GM12864 (cell line): ENCODE results near the gene UAP1L1.

Experiments used
- DNase-seq: peaks from one replicate; pipeline ENCODE4 v3.0.0-alpha.2; 2011; ENCODE audit warnings: low read depth
- H3K4me3 ChIP-seq: 2 replicates; pipeline ENCODE4 v1.5.1; 2011; ENCODE audit warnings: mild to moderate bottlenecking, low read depth, low read length, control low read depth
- TF ChIP-seq, protein P1 (sequence below): IDR thresholded peaks from 2 replicates; pipeline ENCODE4 v1.5.1; 2011; ENCODE audit warnings: low read depth, mild to moderate bottlenecking, moderate library complexity, low read length, control low read depth, inconsistent platforms; ENCODE audit errors: missing control alignments

UAP1L1 gene

DNA sequence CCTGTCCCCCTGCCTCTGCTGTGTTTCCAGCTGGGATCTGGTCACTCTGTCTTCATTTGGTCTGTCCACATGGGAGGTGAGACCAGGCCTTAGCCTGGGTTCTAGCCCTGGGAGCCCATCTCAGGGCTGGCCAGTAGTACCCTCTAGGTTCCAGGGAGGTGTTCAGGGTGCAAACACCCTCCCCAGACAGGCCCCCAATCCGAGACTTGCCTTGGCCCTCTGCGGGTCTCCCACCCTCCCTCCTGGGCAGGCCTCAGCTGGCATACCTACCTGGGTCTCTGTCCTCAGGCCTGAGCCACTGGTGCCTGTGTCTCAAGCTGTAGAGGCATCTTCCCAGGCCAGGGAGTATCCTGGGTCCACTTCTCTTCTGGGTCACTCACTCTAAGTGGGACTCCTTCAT lies 6.0 kb upstream of the UAP1L1 start:
- peak overlapping the region; percentile 77 for H3K4me3 ChIP-seq
- DNase-seq: no peak
- TF ChIP-seq, protein P1, sequence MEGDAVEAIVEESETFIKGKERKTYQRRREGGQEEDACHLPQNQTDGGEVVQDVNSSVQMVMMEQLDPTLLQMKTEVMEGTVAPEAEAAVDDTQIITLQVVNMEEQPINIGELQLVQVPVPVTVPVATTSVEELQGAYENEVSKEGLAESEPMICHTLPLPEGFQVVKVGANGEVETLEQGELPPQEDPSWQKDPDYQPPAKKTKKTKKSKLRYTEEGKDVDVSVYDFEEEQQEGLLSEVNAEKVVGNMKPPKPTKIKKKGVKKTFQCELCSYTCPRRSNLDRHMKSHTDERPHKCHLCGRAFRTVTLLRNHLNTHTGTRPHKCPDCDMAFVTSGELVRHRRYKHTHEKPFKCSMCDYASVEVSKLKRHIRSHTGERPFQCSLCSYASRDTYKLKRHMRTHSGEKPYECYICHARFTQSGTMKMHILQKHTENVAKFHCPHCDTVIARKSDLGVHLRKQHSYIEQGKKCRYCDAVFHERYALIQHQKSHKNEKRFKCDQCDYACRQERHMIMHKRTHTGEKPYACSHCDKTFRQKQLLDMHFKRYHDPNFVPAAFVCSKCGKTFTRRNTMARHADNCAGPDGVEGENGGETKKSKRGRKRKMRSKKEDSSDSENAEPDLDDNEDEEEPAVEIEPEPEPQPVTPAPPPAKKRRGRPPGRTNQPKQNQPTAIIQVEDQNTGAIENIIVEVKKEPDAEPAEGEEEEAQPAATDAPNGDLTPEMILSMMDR: no peak

DNA sequence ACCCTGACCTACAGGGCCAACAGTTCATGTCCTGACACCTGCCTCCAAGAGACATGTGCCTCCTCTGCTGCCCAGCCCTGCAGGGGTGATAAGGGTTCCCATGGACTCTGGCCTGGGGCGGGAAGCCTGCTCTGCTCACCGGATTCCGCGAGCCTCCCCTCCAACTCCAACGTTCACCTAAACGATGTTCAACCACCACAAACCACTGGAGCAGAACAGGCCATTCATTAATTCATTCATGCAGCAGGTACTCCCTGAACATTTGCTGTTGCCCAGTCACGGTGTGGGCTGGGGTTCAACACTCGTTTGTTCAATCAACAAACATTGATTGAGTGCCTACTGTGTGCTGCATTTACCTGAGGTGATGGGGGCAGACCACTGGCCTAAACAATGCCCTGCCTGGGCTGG lies 3.3 kb upstream of the UAP1L1 start:
- no peak for DNase-seq
- no peak overlapping the region for H3K4me3 ChIP-seq

DNA sequence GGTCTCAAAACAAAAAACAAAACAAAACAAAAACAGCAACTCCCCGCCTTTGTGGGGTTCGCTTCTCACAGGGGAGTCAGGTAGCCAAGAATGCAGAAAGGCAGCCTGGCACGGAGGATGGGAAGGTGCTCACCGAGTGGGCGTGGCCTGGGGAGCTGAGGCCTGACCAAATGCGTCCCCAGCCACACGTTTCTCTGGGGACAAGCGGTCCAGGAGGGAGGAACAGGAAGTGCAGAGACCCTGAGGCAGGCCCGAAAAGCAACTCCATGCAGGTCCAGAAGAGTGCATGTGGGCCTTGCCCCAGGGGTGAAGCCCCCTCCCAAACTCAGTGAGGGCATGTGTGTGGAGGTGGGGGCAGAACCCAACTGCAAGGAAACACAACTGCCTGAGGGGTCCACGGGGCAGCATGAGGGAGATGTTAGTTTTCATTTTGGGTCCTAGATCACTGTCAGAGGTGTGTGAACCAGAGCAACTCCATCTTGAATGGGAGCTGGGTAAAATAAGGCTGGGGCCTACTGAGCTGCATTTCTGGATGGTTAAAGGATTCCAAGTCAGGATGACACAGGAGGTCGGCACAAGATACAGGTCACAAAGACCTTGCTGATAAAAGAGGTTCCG lies 2.6 kb upstream of the UAP1L1 start:
- TF ChIP-seq, protein P1: no peak
- H3K4me3 ChIP-seq: no peak overlapping the region
- no peak for DNase-seq

More for the DNA sequence above, 3.3 kb upstream of the UAP1L1 start:
- TF ChIP-seq, protein P1: no peak

DNA sequence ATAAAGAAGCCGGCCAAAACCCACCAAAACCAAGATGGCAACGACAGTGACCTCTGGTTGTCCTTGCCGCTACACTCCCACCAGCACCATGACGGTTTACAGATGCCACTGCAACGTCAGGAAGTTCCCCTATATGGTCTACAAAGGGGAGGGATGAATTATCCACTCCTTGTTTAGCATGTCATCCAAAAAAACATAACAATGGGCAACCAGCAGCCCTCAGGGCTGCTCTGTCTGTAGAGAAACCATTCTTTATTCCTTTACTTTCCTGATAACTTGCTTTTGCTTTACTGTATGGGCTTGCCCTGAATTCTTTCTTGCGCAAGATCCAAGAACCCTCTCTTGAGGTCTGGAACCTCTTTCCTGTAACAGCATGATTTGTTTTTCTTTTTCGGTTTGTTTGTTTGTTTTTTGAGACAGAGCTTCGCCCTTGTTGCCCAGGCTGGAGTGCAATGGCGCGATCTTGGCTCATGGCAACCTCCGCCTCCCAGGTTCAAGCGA lies 2.0 kb upstream of the UAP1L1 start:
- DNase-seq: no peak
- TF ChIP-seq, protein P1: no peak
- H3K4me3 ChIP-seq: no peak overlapping the region

DNA sequence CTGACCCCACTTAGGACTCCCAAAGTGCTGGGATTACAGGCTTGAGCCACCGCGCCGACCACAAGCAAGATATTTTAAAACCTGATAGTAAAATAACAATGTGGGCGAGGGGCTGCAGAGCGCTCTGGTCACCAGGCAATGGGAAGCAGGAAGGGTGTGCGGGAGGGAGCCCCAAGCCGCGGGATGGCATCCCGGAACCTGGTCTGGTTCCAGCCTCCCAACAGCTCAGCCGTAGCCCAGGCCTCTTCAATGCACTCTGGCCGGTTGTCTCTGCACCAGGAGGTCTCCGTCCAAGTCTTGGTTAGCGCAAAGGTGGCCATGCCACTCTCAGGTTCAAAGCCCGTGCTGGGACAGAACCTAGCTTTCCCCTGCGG lies 694 bp upstream of the UAP1L1 start:
- DNase-seq: no peak
- peak overlapping the region; percentile 48 for H3K4me3 ChIP-seq
- TF ChIP-seq, protein P1: no peak

DNA sequence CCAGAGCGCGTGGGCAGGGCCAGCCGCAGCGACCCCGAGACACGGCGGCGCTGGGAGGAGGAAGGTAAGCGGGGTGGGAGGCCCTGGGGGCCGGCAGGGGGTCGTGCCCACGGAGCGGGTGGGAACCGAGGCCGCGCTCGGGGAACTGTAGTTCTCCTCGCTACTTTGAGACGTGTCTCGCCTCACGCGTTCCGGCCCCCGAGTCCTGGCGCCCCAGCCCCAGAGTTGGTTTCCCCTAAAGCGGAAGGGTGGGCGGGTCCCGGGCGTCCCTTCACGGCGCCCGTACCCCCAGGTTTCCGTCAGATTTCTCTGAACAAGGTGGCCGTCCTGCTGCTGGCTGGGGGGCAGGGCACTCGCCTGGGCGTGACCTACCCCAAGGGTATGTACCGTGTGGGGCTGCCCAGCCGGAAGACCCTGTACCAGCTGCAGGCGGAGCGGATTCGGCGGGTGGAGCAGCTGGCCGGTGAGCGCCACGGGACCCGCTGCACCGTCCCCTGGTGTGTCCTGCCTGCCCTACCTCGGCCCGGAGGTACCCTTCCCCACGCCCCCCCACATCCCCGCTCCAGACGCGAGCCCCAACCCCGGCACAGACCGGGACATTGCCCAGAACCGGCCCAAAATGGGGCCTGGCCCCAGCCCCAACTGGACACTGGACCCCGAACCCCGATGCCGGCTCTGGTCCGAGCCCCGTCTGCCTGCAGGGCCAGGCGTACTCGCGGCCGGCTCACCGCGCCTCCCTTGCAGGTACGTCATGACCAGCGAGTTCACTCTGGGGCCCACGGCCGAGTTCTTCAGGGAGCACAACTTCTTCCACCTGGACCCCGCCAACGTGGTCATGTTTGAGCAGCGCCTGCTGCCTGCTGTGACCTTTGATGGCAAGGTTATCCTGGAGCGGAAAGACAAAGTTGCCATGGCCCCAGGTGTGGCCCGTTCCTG lies 709 bp downstream of the UAP1L1 start:
- TF ChIP-seq, protein P1: no peak
- peak overlapping the region; percentile 86 for H3K4me3 ChIP-seq
- no peak for DNase-seq
